ENCODE measurements around the gene TDRD3. TPM values are rescaled to one million over a fixed set of nuclear protein-coding genes. Genes with fewer than 3 reads are reported as not detected.

Gene TDRD3
- total and polyA plus RNA-seq, 4 donors, result 3.6 to 15.8 (median 6.2) TPM

GRCh38 chr13:60352644-60353043, 44.4 kb upstream of the TDRD3 start:
- no peak overlapping the region for H3K27ac ChIP-seq (ENCODE audit: low read depth in 1 of 2, low read length in 2 of 2)
- no peak for TF ChIP-seq ZBTB33 (IDR thresholded peaks at IDR 0.05)
- no peak for TF ChIP-seq HNF4G (IDR thresholded peaks at IDR 0.05)
- no peak for TF ChIP-seq FOXA1 (IDR thresholded peaks at IDR 0.05)
- no peak for TF ChIP-seq TAF1 (conservative IDR thresholded peaks at IDR 0.05)
- no peak for TF ChIP-seq RAD21 (IDR thresholded peaks at IDR 0.05)
- TF ChIP-seq REST (IDR thresholded peaks at IDR 0.05), result no peak
- no peak for TF ChIP-seq GABPA (IDR thresholded peaks at IDR 0.05 in 1 of 2, conservative IDR thresholded peaks at IDR 0.05 in 1 of 2)
- no peak for TF ChIP-seq FOXA2 (IDR thresholded peaks at IDR 0.05)
- TF ChIP-seq NR2F2 (IDR thresholded peaks at IDR 0.05), result no peak
- no peak for TF ChIP-seq EGR1 (IDR thresholded peaks at IDR 0.05; ENCODE audit: low read depth in 2 of 2)
- TF ChIP-seq YY1 (IDR thresholded peaks at IDR 0.05), result no peak
- no peak for TF ChIP-seq ATF3 (IDR thresholded peaks at IDR 0.05)
- TF ChIP-seq HNF4A (conservative IDR thresholded peaks at IDR 0.05), result no peak
- TF ChIP-seq CTCF (IDR thresholded peaks at IDR 0.05; ENCODE audit: low read depth, low read length, missing input control), result no peak
- no peak for TF ChIP-seq SP1 (IDR thresholded peaks at IDR 0.05)
- H3K9ac ChIP-seq (ENCODE audit: low read depth in 1 of 2, low read length in 2 of 2), result no peak overlapping the region
- H3K27me3 ChIP-seq (ENCODE audit: control insufficient read depth in 4 of 4, insufficient read depth in 4 of 4, low read length in 3 of 4), result no peaks in the 10 kb centered on the region
- no peak for DNase-seq (ENCODE audit: low spot score)
- H3K9me3 ChIP-seq (ENCODE audit: control insufficient read depth in 4 of 4, low read length in 3 of 4), result no peaks in the 10 kb centered on the region
- H3K4me1 ChIP-seq (ENCODE audit: control insufficient read depth in 4 of 4, insufficient read depth in 4 of 4, low read length in 3 of 4), result no peaks in the 10 kb centered on the region
- no peaks in the 10 kb centered on the region for H3K36me3 ChIP-seq (ENCODE audit: control insufficient read depth in 4 of 4, insufficient read depth in 3 of 4, low read depth in 1 of 4, low read length in 3 of 4)
- no peak overlapping the region for H3K4me3 ChIP-seq (ENCODE audit: low read depth in 1 of 3, low read length in 3 of 3)

- Histone ChIP-seq H3K36me3 (ENCODE audit: control insufficient read depth in 4 of 4, insufficient read depth in 3 of 4, low read depth in 1 of 4, low read length in 3 of 4) (no peaks in the 10 kb centered on the region), H3K9ac (ENCODE audit: low read depth in 1 of 2, low read length in 2 of 2) (no peak overlapping the region), H3K27me3 (ENCODE audit: control insufficient read depth in 4 of 4, insufficient read depth in 4 of 4, low read length in 3 of 4) (no peaks in the 10 kb centered on the region), H3K27ac (ENCODE audit: low read depth in 1 of 2, low read length in 2 of 2) (no peak overlapping the region), H3K4me1 (ENCODE audit: control insufficient read depth in 4 of 4, insufficient read depth in 4 of 4, low read length in 3 of 4) (no peaks in the 10 kb centered on the region), H3K9me3 (ENCODE audit: control insufficient read depth in 4 of 4, low read length in 3 of 4) (no peaks in the 10 kb centered on the region), H3K4me3 (ENCODE audit: low read depth in 1 of 3, low read length in 3 of 3) (no peak overlapping the region)
- DNase-seq (ENCODE audit: low spot score), result no peak
- TF ChIP-seq TAF1 (conservative IDR thresholded peaks at IDR 0.05) (no peak), NR2F2 (IDR thresholded peaks at IDR 0.05) (no peak), JUND (IDR thresholded peaks at IDR 0.05) (no peak), FOXA1 (IDR thresholded peaks at IDR 0.05) (no peak), HNF4A (conservative IDR thresholded peaks at IDR 0.05) (no peak), YY1 (IDR thresholded peaks at IDR 0.05) (no peak), ZBTB33 (IDR thresholded peaks at IDR 0.05) (no peak), EGR1 (IDR thresholded peaks at IDR 0.05; ENCODE audit: low read depth in 2 of 2) (no peak), GABPA (IDR thresholded peaks at IDR 0.05 in 1 of 2, conservative IDR thresholded peaks at IDR 0.05 in 1 of 2) (no peak), CTCF (IDR thresholded peaks at IDR 0.05; ENCODE audit: low read depth, low read length, missing input control) (no peak), REST (IDR thresholded peaks at IDR 0.05) (no peak)
These were observed 42.0 kb upstream of the TDRD3 start for GRCh38 chr13:60355056-60355455.

Data from liver (tissue), 9 donors.